Measurements from ENCODE around the gene CTIF. TPM values are rescaled to one million over a fixed set of nuclear protein-coding genes. Genes with fewer than 3 reads are reported as not detected.
"Not testable (repeated sequence)": the region's sequence is repeated elsewhere in the genome, so short reads cannot be mapped to it uniquely, and the experiment has no call there.

The CTIF gene
- total RNA-seq, 1 donor from 2014 or later = 137 TPM

- no peak for TF ChIP-seq CTCF (IDR thresholded peaks at IDR 0.05; ENCODE audit: partially characterized antibody, unreplicated experiment)
- Mint-ChIP-seq H3K27ac (ENCODE audit: unreplicated experiment) (no peak overlapping the region), H3K9me3 (ENCODE audit: unreplicated experiment) (peaks cover 6% of the 10 kb centered on the region), H3K36me3 (ENCODE audit: unreplicated experiment) (no peaks in the 10 kb centered on the region), H3K27me3 (ENCODE audit: unreplicated experiment) (peaks cover 5% of the 10 kb centered on the region), H3K4me3 (ENCODE audit: unreplicated experiment) (no peak overlapping the region), H3K4me1 (ENCODE audit: low read depth, unreplicated experiment) (peaks cover 20% of the 10 kb centered on the region)
- DNase-seq = no peak
These were observed 173.0 kb downstream of the CTIF start for GRCh38 chr18:48711651-48712486.

- no peak overlapping the region for H3K4me3 Mint-ChIP-seq (ENCODE audit: unreplicated experiment)
- peaks cover 20% of the 10 kb centered on the region for H3K4me1 Mint-ChIP-seq (ENCODE audit: low read depth, unreplicated experiment)
- peaks cover 5% of the 10 kb centered on the region for H3K27me3 Mint-ChIP-seq (ENCODE audit: unreplicated experiment)
- no peak for DNase-seq
- H3K36me3 Mint-ChIP-seq (ENCODE audit: unreplicated experiment) = peaks cover 4% of the 10 kb centered on the region
- H3K27ac Mint-ChIP-seq (ENCODE audit: unreplicated experiment) = no peak overlapping the region
- TF ChIP-seq CTCF (IDR thresholded peaks at IDR 0.05; ENCODE audit: partially characterized antibody, unreplicated experiment) = no peak
- H3K9me3 Mint-ChIP-seq (ENCODE audit: unreplicated experiment) = peaks cover 8% of the 10 kb centered on the region
These were observed 174.5 kb downstream of the CTIF start for GRCh38 chr18:48713309-48713708.

DNA sequence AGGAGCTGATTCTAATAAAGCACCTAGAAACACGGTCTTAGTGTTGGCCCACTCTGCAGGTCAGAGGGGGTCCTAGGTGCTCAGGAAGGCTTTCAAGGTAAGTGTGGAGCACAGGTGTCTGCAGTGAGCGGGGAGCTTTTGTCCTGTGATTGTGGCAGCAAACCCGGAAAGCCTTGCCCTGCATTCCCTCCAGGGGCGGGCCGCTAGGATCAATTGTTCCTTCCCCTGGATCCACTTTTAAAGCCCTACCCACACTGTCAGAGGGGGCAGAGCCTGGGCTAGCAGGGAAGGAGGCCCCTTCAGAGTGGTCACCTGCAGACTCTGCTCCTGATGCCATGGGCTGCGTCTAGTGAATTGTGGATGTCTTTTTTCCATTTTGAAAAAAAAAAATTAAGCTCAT, 176.0 kb downstream of the CTIF start:
- Mint-ChIP-seq H3K27me3 (ENCODE audit: unreplicated experiment) (peaks cover 3% of the 10 kb centered on the region), H3K4me3 (ENCODE audit: unreplicated experiment) (no peak overlapping the region), H3K9me3 (ENCODE audit: unreplicated experiment) (peaks cover 14% of the 10 kb centered on the region), H3K36me3 (ENCODE audit: unreplicated experiment) (peaks cover 13% of the 10 kb centered on the region), H3K27ac (ENCODE audit: unreplicated experiment) (no peak overlapping the region), H3K4me1 (ENCODE audit: low read depth, unreplicated experiment) (peaks cover 20% of the 10 kb centered on the region)
- TF ChIP-seq CTCF (IDR thresholded peaks at IDR 0.05; ENCODE audit: partially characterized antibody, unreplicated experiment) = no peak
- DNase-seq = no peak

GRCh38 chr18:48715711-48716361, 177.0 kb downstream of the CTIF start:
- TF ChIP-seq CTCF (IDR thresholded peaks at IDR 0.05; ENCODE audit: partially characterized antibody, unreplicated experiment) = no peak
- peaks cover 3% of the 10 kb centered on the region for H3K27me3 Mint-ChIP-seq (ENCODE audit: unreplicated experiment)
- H3K4me3 Mint-ChIP-seq (ENCODE audit: unreplicated experiment) = no peak overlapping the region
- peaks cover 13% of the 10 kb centered on the region for H3K36me3 Mint-ChIP-seq (ENCODE audit: unreplicated experiment)
- DNase-seq = no peak
- no peak overlapping the region for H3K27ac Mint-ChIP-seq (ENCODE audit: unreplicated experiment)
- H3K4me1 Mint-ChIP-seq (ENCODE audit: low read depth, unreplicated experiment) = peaks cover 24% of the 10 kb centered on the region
- peaks cover 11% of the 10 kb centered on the region for H3K9me3 Mint-ChIP-seq (ENCODE audit: unreplicated experiment)

- H3K4me3 Mint-ChIP-seq (ENCODE audit: unreplicated experiment); H3K27me3 Mint-ChIP-seq (ENCODE audit: unreplicated experiment); H3K27ac Mint-ChIP-seq (ENCODE audit: unreplicated experiment); DNase-seq: not testable (repeated sequence)
- Mint-ChIP-seq H3K4me1 (ENCODE audit: low read depth, unreplicated experiment) (peaks cover 15% of the 10 kb centered on the region), H3K9me3 (ENCODE audit: unreplicated experiment) (peaks cover 11% of the 10 kb centered on the region), H3K36me3 (ENCODE audit: unreplicated experiment) (peaks cover 13% of the 10 kb centered on the region)
These were observed 178.4 kb downstream of the CTIF start for GRCh38 chr18:48717227-48717626.
